Measurements from ENCODE around the gene DENND5A. TPM values are rescaled to one million over a fixed set of nuclear protein-coding genes. Genes with fewer than 3 reads are reported as not detected.

Gene DENND5A
- total and polyA plus RNA-seq, 9 of the 15 experiments (the other 6 are each of a cell fraction or from before 2014, with no cell fraction given): 11.7 to 130 (median 46.3) TPM

- no peak for TF ChIP-seq JUND (IDR thresholded peaks at IDR 0.05; ENCODE audit: borderline replicate concordance, low read depth, low read length)
- no peak for TF ChIP-seq JUND (tag; IDR thresholded peaks at IDR 0.05; ENCODE audit: borderline replicate concordance, low read depth, low read length)
- TF ChIP-seq SLC30A9 (CRISPR knock-in tag; IDR thresholded peaks at IDR 0.05): no peak
- peak; percentile 92 for TF ChIP-seq ZC3H4 (CRISPR knock-in tag; IDR thresholded peaks at IDR 0.05; ENCODE audit: borderline replicate concordance)
- TF ChIP-seq SMARCE1 (IDR thresholded peaks at IDR 0.05): no peak
- TF ChIP-seq POLR2AphosphoS5 (IDR thresholded peaks at IDR 0.05; ENCODE audit: control insufficient read depth, insufficient read depth, low read depth, low read length): peak; percentile 12; the same call in 1 of the 2 replicates
- TF ChIP-seq CEBPB (tag; IDR thresholded peaks at IDR 0.05): no peak
- peak; percentile 80 for TF ChIP-seq RBFOX2 (IDR thresholded peaks at IDR 0.05; ENCODE audit: low read depth, low read length)
- no peak for TF ChIP-seq CREM (IDR thresholded peaks at IDR 0.05; ENCODE audit: low read depth)
- TF ChIP-seq NFYB (IDR thresholded peaks at IDR 0.05; ENCODE audit: extremely low read depth, insufficient read length): no peak
- 0 out of 2 replicates have a peak, but pooled peaks have one; percentile 38 for TF ChIP-seq GTF2A2 (tag; IDR thresholded peaks at IDR 0.05)
- no peak for TF ChIP-seq ATF3 (IDR thresholded peaks at IDR 0.05)
- peak; percentile 48; the same call in 1 of the 2 replicates for TF ChIP-seq ATF3 (CRISPR knock-in tag; conservative IDR thresholded peaks at IDR 0.05)
- TF ChIP-seq ELK3 (CRISPR knock-in tag; IDR thresholded peaks at IDR 0.05): no peak
- no peak for TF ChIP-seq E2F8 (IDR thresholded peaks at IDR 0.05; ENCODE audit: low read depth, partially characterized antibody)
- TF ChIP-seq NR2C2 (CRISPR knock-in tag; IDR thresholded peaks at IDR 0.05): no peak
- TF ChIP-seq NR2C2 (tag; IDR thresholded peaks at IDR 0.05): peak; percentile 8; the same call in 1 of the 2 replicates
- TF ChIP-seq ZNF12 (CRISPR knock-in tag; IDR thresholded peaks at IDR 0.05): no peak
Observed at GRCh38 chr11:9264316-9265210, 587 bp downstream of the DENND5A start (continued).
